Measurements from ENCODE around the gene POU2AF3.
"Not testable (repeated sequence)": the region's sequence is repeated elsewhere in the genome, so short reads cannot be mapped to it uniquely, and the experiment has no call there.

Gene POU2AF3

GRCh38 chr11:111285189-111286091 lies 12.9 kb upstream of the POU2AF3 start:
- DNase-seq, result no peak
- no peaks in the 10 kb centered on the region for H3K9me3 Mint-ChIP-seq
- H3K4me3 Mint-ChIP-seq, result no peak overlapping the region
- no peak for ATAC-seq (replicated peaks)
- peaks cover 7 to 15% of the 10 kb centered on the region in 2 donors for H3K4me1 Mint-ChIP-seq
- H3K36me3 Mint-ChIP-seq, result no peaks in the 10 kb centered on the region
- no peaks in the 10 kb centered on the region for H3K27me3 Mint-ChIP-seq
- peak overlapping the region; percentile 10 for H3K27ac Mint-ChIP-seq

- Mint-ChIP-seq H3K36me3 (no peaks in the 10 kb centered on the region), H3K4me3 (no peak overlapping the region), H3K4me1 (peaks cover 1 to 9% of the 10 kb centered on the region in 2 donors), H3K9me3 (no peaks in the 10 kb centered on the region), H3K27ac (no peak overlapping the region), H3K27me3 (peaks cover 5 to 6% of the 10 kb centered on the region in 2 donors)
- DNase-seq, result no peak
- ATAC-seq (replicated peaks), result no peak
These were observed 6.6 kb upstream of the POU2AF3 start for GRCh38 chr11:111291764-111292163.

GRCh38 chr11:111292408-111292807 lies 5.9 kb upstream of the POU2AF3 start:
- not testable (repeated sequence) for H3K27ac Mint-ChIP-seq; ATAC-seq (replicated peaks); H3K9me3 Mint-ChIP-seq; DNase-seq; H3K4me3 Mint-ChIP-seq; H3K36me3 Mint-ChIP-seq
- Mint-ChIP-seq H3K27me3 (peaks cover 9 to 12% of the 10 kb centered on the region in 2 donors), H3K4me1 (peaks cover 6 to 13% of the 10 kb centered on the region in 2 donors)

GRCh38 chr11:111296196-111296595 lies 2.1 kb upstream of the POU2AF3 start:
- Mint-ChIP-seq H3K27ac (no peak overlapping the region), H3K27me3 (peaks cover 12 to 25% of the 10 kb centered on the region in 2 donors), H3K4me3 (no peak overlapping the region), H3K36me3 (peaks cover 2 to 6% of the 10 kb centered on the region in 2 donors), H3K4me1 (peaks cover 21 to 38% of the 10 kb centered on the region in 2 donors), H3K9me3 (no peaks in the 10 kb centered on the region)
- DNase-seq, result no peak
- no peak for ATAC-seq (replicated peaks)

- Mint-ChIP-seq H3K4me1 (peaks cover 23 to 42% of the 10 kb centered on the region in 2 donors), H3K27ac (no peak overlapping the region), H3K4me3 (peak overlapping the region; percentile 53 to 88), H3K36me3 (peaks cover 2 to 6% of the 10 kb centered on the region in 2 donors), H3K9me3 (no peaks in the 10 kb centered on the region), H3K27me3 (peaks cover 12 to 25% of the 10 kb centered on the region in 2 donors)
- DNase-seq (no peak), ATAC-seq (replicated peaks) (no peak)
These were observed 650 bp upstream of the POU2AF3 start for GRCh38 chr11:111297696-111298095.

- DNase-seq (peak; percentile 31), ATAC-seq (replicated peaks) (peak; percentile 70 to 72)
- Mint-ChIP-seq H3K9me3 (no peaks in the 10 kb centered on the region), H3K4me3 (peak overlapping the region; percentile 81 to 88), H3K36me3 (peaks cover 2 to 6% of the 10 kb centered on the region in 2 donors), H3K4me1 (peaks cover 23 to 42% of the 10 kb centered on the region in 2 donors), H3K27me3 (peaks cover 12 to 25% of the 10 kb centered on the region in 2 donors), H3K27ac (peak overlapping the region; percentile 73)
These were observed 1.0 kb downstream of the POU2AF3 start for GRCh38 chr11:111299101-111300026.

GRCh38 chr11:111300569-111300968 lies 2.2 kb downstream of the POU2AF3 start:
- Mint-ChIP-seq H3K4me1 (peaks cover 23 to 42% of the 10 kb centered on the region in 2 donors), H3K4me3 (peak overlapping the region; percentile 81 to 88)

GRCh38 chr11:111301004-111301841 lies 2.9 kb downstream of the POU2AF3 start:
- no peak overlapping the region for H3K4me3 Mint-ChIP-seq
- peaks cover 2 to 6% of the 10 kb centered on the region in 2 donors for H3K36me3 Mint-ChIP-seq
- H3K27me3 Mint-ChIP-seq, result peaks cover 12 to 27% of the 10 kb centered on the region in 2 donors
- peaks cover 21 to 37% of the 10 kb centered on the region in 2 donors for H3K4me1 Mint-ChIP-seq
- DNase-seq (no peak), ATAC-seq (replicated peaks) (peak; percentile 53 to 57)
- H3K27ac Mint-ChIP-seq, result no peak overlapping the region
- no peaks in the 10 kb centered on the region for H3K9me3 Mint-ChIP-seq

More at GRCh38 chr11:111300569-111300968, 2.2 kb downstream of the POU2AF3 start:
- Mint-ChIP-seq H3K27me3 (peaks cover 12 to 25% of the 10 kb centered on the region in 2 donors), H3K27ac (no peak overlapping the region), H3K9me3 (no peaks in the 10 kb centered on the region), H3K36me3 (peaks cover 2 to 6% of the 10 kb centered on the region in 2 donors)
- DNase-seq (no peak), ATAC-seq (replicated peaks) (no peak)

GRCh38 chr11:111301842-111302118 lies 3.4 kb downstream of the POU2AF3 start:
- no peak overlapping the region for H3K27ac Mint-ChIP-seq
- peaks cover 21 to 33% of the 10 kb centered on the region in 2 donors for H3K4me1 Mint-ChIP-seq
- no peak for DNase-seq
- peaks cover 7 to 26% of the 10 kb centered on the region in 2 donors for H3K27me3 Mint-ChIP-seq
- H3K36me3 Mint-ChIP-seq, result peaks cover 2 to 10% of the 10 kb centered on the region in 2 donors
- ATAC-seq (replicated peaks), result no peak
- no peaks in the 10 kb centered on the region for H3K9me3 Mint-ChIP-seq
- no peak overlapping the region for H3K4me3 Mint-ChIP-seq

- Mint-ChIP-seq H3K4me1 (peaks cover 17 to 31% of the 10 kb centered on the region in 2 donors), H3K36me3 (peaks cover 2 to 7% of the 10 kb centered on the region in 2 donors), H3K9me3 (no peaks in the 10 kb centered on the region), H3K27me3 (peaks cover 4 to 22% of the 10 kb centered on the region in 2 donors), H3K27ac (no peak overlapping the region), H3K4me3 (no peak overlapping the region)
- DNase-seq (no peak), ATAC-seq (replicated peaks) (no peak)
These were observed 4.0 kb downstream of the POU2AF3 start for GRCh38 chr11:111302298-111302697.

- Mint-ChIP-seq H3K36me3 (peaks cover 0 to 9% of the 10 kb centered on the region in 2 donors), H3K9me3 (no peaks in the 10 kb centered on the region), H3K4me1 (peaks cover 13 to 23% of the 10 kb centered on the region in 2 donors), H3K4me3 (no peak overlapping the region), H3K27me3 (peaks cover 4 to 16% of the 10 kb centered on the region in 2 donors), H3K27ac (no peak overlapping the region)
- DNase-seq (no peak), ATAC-seq (replicated peaks) (no peak)
These were observed 5.1 kb downstream of the POU2AF3 start for GRCh38 chr11:111303461-111303860.

- no peak for ATAC-seq (replicated peaks)
- Mint-ChIP-seq H3K27ac (no peak overlapping the region), H3K36me3 (peaks cover 0 to 9% of the 10 kb centered on the region in 2 donors), H3K4me3 (no peak overlapping the region), H3K4me1 (peaks cover 9 to 13% of the 10 kb centered on the region in 2 donors), H3K9me3 (no peaks in the 10 kb centered on the region), H3K27me3 (peaks cover 4 to 14% of the 10 kb centered on the region in 2 donors)
- no peak for DNase-seq
These were observed 6.9 kb downstream of the POU2AF3 start for GRCh38 chr11:111305162-111305802.

GRCh38 chr11:111305876-111306275 lies 7.5 kb downstream of the POU2AF3 start:
- Mint-ChIP-seq H3K36me3 (peaks cover 0 to 9% of the 10 kb centered on the region in 2 donors), H3K27ac (no peak overlapping the region), H3K9me3 (no peaks in the 10 kb centered on the region), H3K4me3 (no peak overlapping the region), H3K27me3 (peaks cover 4 to 14% of the 10 kb centered on the region in 2 donors), H3K4me1 (peaks cover 3 to 7% of the 10 kb centered on the region in 2 donors)
- ATAC-seq (replicated peaks), result no peak
- no peak for DNase-seq

All from stimulated activated naive B cell treated with anti-CD40 and anti-IgM and Interleukin-4, amounts not matched to agents 10 μg/mL and 1 μg/mL and 100 μg/mL, for 72 hours (primary cell).